K562 (cell line): ENCODE measurements around the gene CNTN5. TPM values are rescaled to one million over a fixed set of nuclear protein-coding genes. Genes with fewer than 3 reads are reported as not detected.

ENCODE experiments used
- ATAC-seq: fragments of 200-7000 bp; cut with Tn5 transposase; 3 replicates; pipeline ENCODE4 v1.9.1; 2020; ENCODE audit warnings: moderate library complexity
- BruUV-seq: library from RNA; stranded (reverse); fragments of 400-500 nt; replicated peaks from 2 replicates; lab custom pipeline; 2021; lab: Mats Ljungman, UMichigan
- CTCF ChIA-PET: fragments of 300-600 bp; formaldehyde crosslinking; extraction: SDS; loops from one replicate; lab custom pipeline; 2021; ENCODE audit warnings: low intra/inter-chr PET ratio; lab: Yijun Ruan, JAX
- POLR2A ChIA-PET: fragments of 300-600, 350-650 bp; sonication (Branson Sonifier 250); formaldehyde crosslinking; extraction: SDS; loops from one replicate; lab custom pipeline; 2021; ENCODE audit warnings: antibody characterized with exemption, inconsistent platforms; lab: Yijun Ruan, JAX
- DNase-seq, 4 experiments: peaks; one replicate each; pipeline versions ENCODE4 v3.0.0 to v3.0.0-alpha.2; 2011 to 2018; ENCODE audit warnings: low spot score in 3 of 4, mixed read lengths in 3 of 4; ENCODE audit errors: extremely low read depth in 1 of 4
- FAIRE-seq: peaks from 2 replicates; lab custom pipeline; 2011; peaks lifted over from hg19 to GRCh38; lab: Jason Lieb, UNC
- H2AFZ ChIP-seq: 2 replicates; pipeline ENCODE4 v1.6.0; 2011; ENCODE audit warnings: low read depth, low read length, control low read depth, inconsistent platforms
- H3K27ac ChIP-seq: fragments of 200-600 bp; 3 replicates; pipeline ENCODE4 v1.8.0; 2011; ENCODE audit warnings: low read depth, mild to moderate bottlenecking, control low read depth, inconsistent platforms, low read length, moderate library complexity, mixed read lengths; ENCODE audit errors: extremely low read depth
- H3K27me3 ChIP-seq, 2 experiments: fragments of 300-600 bp in 1 of 2; 2 replicates in 1 of 2; 3 replicates in 1 of 2; pipeline versions ENCODE4 v1.6.0 to v1.8.0; 2011; ENCODE audit warnings: inconsistent platforms in 2 of 2, low read length in 2 of 2, mild to moderate bottlenecking in 1 of 2, mixed read lengths in 1 of 2, moderate library complexity in 1 of 2; ENCODE audit not compliant: control insufficient read depth in 2 of 2, insufficient read depth in 2 of 2
- H3K36me3 ChIP-seq: fragments of 300-600 bp; 3 replicates; pipeline ENCODE4 v1.8.0; 2011; ENCODE audit warnings: mild to moderate bottlenecking, low read length, inconsistent platforms; ENCODE audit not compliant: control insufficient read depth, insufficient read depth
- H3K4me1 ChIP-seq, 2 experiments: fragments of 200-600 bp in 1 of 2; replicated peaks in 1 of 2; 2 replicates in 1 of 2; 3 replicates in 1 of 2; pipeline versions ENCODE4 v1.5.1 to v1.8.0; 2011; ENCODE audit warnings: inconsistent platforms in 2 of 2, low read length in 2 of 2, mild to moderate bottlenecking in 1 of 2, mixed read lengths in 1 of 2, moderate library complexity in 1 of 2; ENCODE audit not compliant: control insufficient read depth in 2 of 2, insufficient read depth in 2 of 2
- H3K4me2 ChIP-seq: 2 replicates; pipeline ENCODE4 v1.6.1; 2011; ENCODE audit warnings: low read length, control low read depth, inconsistent platforms, mixed read lengths; ENCODE audit not compliant: insufficient read depth
- H3K4me3 ChIP-seq: fragments of 200-600 bp; sonication (generic), shearing (Covaris generic); 2 replicates; pipeline ENCODE4 v1.5.1; 2016; ENCODE audit warnings: control low read depth, inconsistent platforms
- H3K79me2 ChIP-seq: fragments of 200-600 bp; 3 replicates; pipeline ENCODE4 v1.8.0; 2011; ENCODE audit warnings: low read length, inconsistent platforms; ENCODE audit not compliant: control insufficient read depth, insufficient read depth
- H3K9ac ChIP-seq, 2 experiments: 2 replicates each; pipeline versions ENCODE4 v1.6.0 to v1.6.1; 2011; ENCODE audit warnings: low read depth in 2 of 2, low read length in 2 of 2, control low read depth in 1 of 2, inconsistent platforms in 1 of 2, mild to moderate bottlenecking in 1 of 2, mixed read lengths in 1 of 2; ENCODE audit not compliant: insufficient read depth in 1 of 2
- H3K9me1 ChIP-seq: one replicate; pipeline ENCODE4 v1.6.0; 2011; ENCODE audit warnings: inconsistent platforms, mild to moderate bottlenecking, low read length, moderate library complexity; ENCODE audit not compliant: control insufficient read depth, insufficient read depth
- H3K9me3 ChIP-seq: replicated peaks from 2 replicates; pipeline ENCODE4 v1.5.1; 2011; ENCODE audit warnings: low read depth, low read length, inconsistent platforms; ENCODE audit not compliant: control insufficient read depth, insufficient read depth
- H4K20me1 ChIP-seq: replicated peaks from 2 replicates; pipeline ENCODE4 v1.6.1; 2011; ENCODE audit warnings: low read length, inconsistent platforms, mixed read lengths; ENCODE audit not compliant: control insufficient read depth, insufficient read depth
- ADNP ChIP-seq: fragments of 200-800 bp; sonication (Bioruptor generic); IDR thresholded peaks from 2 replicates; pipeline ENCODE4 v1.6.1; 2016; ENCODE audit warnings: missing genetic modification characterization, missing compliant biosample characterization
- BRD4 ChIP-seq: fragments of 200-600 bp; sonication (generic); IDR thresholded peaks from 2 replicates; pipeline ENCODE4 v1.6.1; 2017; ENCODE audit warnings: inconsistent platforms
- GTF2B ChIP-seq: IDR thresholded peaks from 2 replicates; pipeline ENCODE4 v1.6.1; 2011; ENCODE audit not compliant: insufficient read length; ENCODE audit errors: extremely low read depth
- JUN ChIP-seq, 2 experiments: sonication (generic) in 1 of 2; formaldehyde crosslinking in 1 of 2; IDR thresholded peaks; 2 replicates each; pipeline versions ENCODE4 v1.6.1 to v1.8.0; 2012 to 2022; ENCODE audit warnings: borderline replicate concordance in 2 of 2, mild to moderate bottlenecking in 2 of 2, improper control_type of control experiment in 1 of 2, low read depth in 1 of 2, low read length in 1 of 2, missing genetic modification reagents in 1 of 2
- NCOA4 ChIP-seq: fragments of 450-650 bp; IDR thresholded peaks from 2 replicates; pipeline ENCODE4 v1.6.1; 2018; ENCODE audit warnings: mild to moderate bottlenecking; ENCODE audit not compliant: partially characterized antibody
- SAFB ChIP-seq: fragments of 200-400 bp; formaldehyde crosslinking; IDR thresholded peaks from 2 replicates; pipeline ENCODE4 v1.6.1; 2017; ENCODE audit warnings: low read depth, low read length, borderline replicate concordance
- SIX5 ChIP-seq, 2 experiments: IDR thresholded peaks; 2 replicates each; pipeline ENCODE4 v1.6.1; 2011; ENCODE audit warnings: low read length in 2 of 2, borderline replicate concordance in 1 of 2, low read depth in 1 of 2, mild to moderate bottlenecking in 1 of 2, moderate library complexity in 1 of 2; ENCODE audit not compliant: insufficient read depth in 1 of 2
- SRSF7 ChIP-seq: fragments of 200-400 bp; formaldehyde crosslinking; optimal IDR thresholded peaks from 2 replicates; pipeline ENCODE3; 2017; ENCODE audit warnings: mild to moderate bottlenecking, low read depth, low read length
- WGBS: fragments of 100-300 bp; shearing (Covaris generic); methylation state at CpG from one replicate; pipeline ENCODE4 v1.1.6; 2016; ENCODE audit warnings: low coverage, mixed read lengths; ENCODE audit not compliant: insufficient coverage; ENCODE audit errors: missing lambda C conversion rate; 5-methylcytosine and 5-hydroxymethylcytosine counted together
- in situ Hi-C: fragments of 300-500 bp; cut with MboI; formaldehyde crosslinking; loops from 4 replicates; pipeline ENCODE4 v1.15.0; 2018; ENCODE audit warnings: inconsistent platforms, mixed read lengths
- intact Hi-C: fragments of 100-400 bp; cut with micrococcal nuclease; formaldehyde crosslinking; loops from 2 replicates; pipeline ENCODE4 v1.14.2; 2022
- polyA plus RNA-seq, 8 experiments: library from polyadenylated mRNA; depleted of rRNA in 4 of 8; stranded (reverse) in 5 of 8; unstranded in 3 of 8; fragments of >200 nt; fragmentation: Nextera tagmentation in 2 of 8; fragmentation: Illumina TruSeq in 1 of 8; extraction: Ambion mirVana in 2 of 8; extraction: Trizol in 1 of 8; gene quantifications; 2 replicates each; pipeline versions ENCODE4 v1.2.1 to v1.2.3, GENCODE V29; 2011 to 2014; ENCODE audit warnings: inconsistent platforms in 1 of 8, missing spikeins in 1 of 8
- total RNA-seq, 7 experiments: library from RNA; depleted of rRNA in 6 of 7; stranded (reverse); fragments of >200 nt in 6 of 7; fragmentation: Illumina TruSeq in 2 of 7; extraction: Trizol in 2 of 7; gene quantifications; 2 replicates each; pipeline versions ENCODE4 v1.2.1 to v1.2.3, GENCODE V29; 2011 to 2021; ENCODE audit warnings: low replicate concordance in 1 of 7

Gene CNTN5
- total and polyA plus RNA-seq, 9 of the 15 experiments (the other 6 are each of a cell fraction or from before 2014, with no cell fraction given) = 0.03 TPM; not detected in 8

- ATAC-seq = no peak
- H3K4me2 ChIP-seq = no peak overlapping the region
- no peak overlapping the region for H2AFZ ChIP-seq
- TF ChIP-seq SRSF7 (no peak), BRD4 (no peak), GTF2B (no peak), ADNP (tag) (no peak), JUN (IDR thresholded peaks at IDR 0.05; ENCODE audit: borderline replicate concordance, low read depth, low read length) (no peak), JUN (CRISPR knock-in tag; IDR thresholded peaks at IDR 0.05; ENCODE audit: borderline replicate concordance) (no peak), SIX5 (IDR thresholded peaks at IDR 0.05; ENCODE audit: borderline replicate concordance in 1 of 2, insufficient read depth in 1 of 2, low read depth in 1 of 2, low read length in 2 of 2) (no peak), NCOA4 (no peak), SAFB (no peak)
- ChIA-PET POLR2A (no interaction called here), CTCF (no interaction called here)
- no peaks in the 10 kb centered on the region for H3K4me1 ChIP-seq
- no peaks in the 10 kb centered on the region for H3K27me3 ChIP-seq
- H3K9me1 ChIP-seq = no peaks in the 10 kb centered on the region
- no peak for FAIRE-seq
- H3K27ac ChIP-seq = no peak overlapping the region
- H3K4me3 ChIP-seq = no peak overlapping the region
- intact Hi-C loops (no loop called here), in situ Hi-C loops (no loop called here)
- H4K20me1 ChIP-seq = no peaks in the 10 kb centered on the region
- H3K79me2 ChIP-seq = no peaks in the 10 kb centered on the region
- 2% methylated on average over 7 of the region's 7 CpGs for WGBS
- H3K9me3 ChIP-seq = 0 out of 2 replicates have a peak, but pooled peaks cover 3% of the 10 kb centered on the region
- no peaks in the 10 kb centered on the region for H3K36me3 ChIP-seq
- H3K9ac ChIP-seq = no peak overlapping the region
- DNase-seq = no peak
- no TSS peak for BruUV-seq
Observed at GRCh38 chr11:100383357-100383865, 1362.7 kb downstream of the CNTN5 start.
